GM10847 (cell line): ENCODE measurements around the gene CABLES1.

ENCODE experiments used
- POLR2A ChIP-seq: IDR thresholded peaks from 2 replicates; pipeline ENCODE4 v1.6.1; 2011; ENCODE audit not compliant: insufficient read length; ENCODE audit errors: extremely low read depth

The CABLES1 gene

GRCh38 chr18:23283916-23284430, 148.7 kb downstream of the CABLES1 start:
- TF ChIP-seq POLR2A: no peak

GRCh38 chr18:23284629-23285028, 149.3 kb downstream of the CABLES1 start:
- no peak for TF ChIP-seq POLR2A

- no peak for TF ChIP-seq POLR2A
These were observed 156.3 kb downstream of the CABLES1 start for GRCh38 chr18:23291456-23292205.

- TF ChIP-seq POLR2A: no peak
These were observed 165.0 kb downstream of the CABLES1 start for GRCh38 chr18:23300231-23300805.

- no peak for TF ChIP-seq POLR2A
These were observed 166.7 kb downstream of the CABLES1 start for GRCh38 chr18:23301972-23302371.

- TF ChIP-seq POLR2A: no peak
These were observed 167.2 kb downstream of the CABLES1 start for GRCh38 chr18:23302511-23302850.

- TF ChIP-seq POLR2A: no peak
These were observed 167.7 kb downstream of the CABLES1 start for GRCh38 chr18:23302851-23303527.

- no peak for TF ChIP-seq POLR2A
These were observed 171.5 kb downstream of the CABLES1 start for GRCh38 chr18:23306822-23307221.

GRCh38 chr18:23307567-23308295, 172.4 kb downstream of the CABLES1 start:
- no peak for TF ChIP-seq POLR2A
